ENCODE results near the gene SHISA8.

SHISA8 gene

GRCh38 chr22:41915035-41915785 is at the start of gene SHISA8:
Gene SHISA8, minus strand, starts transcription at chr22:41915074. Its CDS starts 407 bp downstream, at chr22:41914667.
- peak; percentile 88 for DNase-seq (ENCODE audit: low spot score)
- TF ChIP-seq, protein P1, sequence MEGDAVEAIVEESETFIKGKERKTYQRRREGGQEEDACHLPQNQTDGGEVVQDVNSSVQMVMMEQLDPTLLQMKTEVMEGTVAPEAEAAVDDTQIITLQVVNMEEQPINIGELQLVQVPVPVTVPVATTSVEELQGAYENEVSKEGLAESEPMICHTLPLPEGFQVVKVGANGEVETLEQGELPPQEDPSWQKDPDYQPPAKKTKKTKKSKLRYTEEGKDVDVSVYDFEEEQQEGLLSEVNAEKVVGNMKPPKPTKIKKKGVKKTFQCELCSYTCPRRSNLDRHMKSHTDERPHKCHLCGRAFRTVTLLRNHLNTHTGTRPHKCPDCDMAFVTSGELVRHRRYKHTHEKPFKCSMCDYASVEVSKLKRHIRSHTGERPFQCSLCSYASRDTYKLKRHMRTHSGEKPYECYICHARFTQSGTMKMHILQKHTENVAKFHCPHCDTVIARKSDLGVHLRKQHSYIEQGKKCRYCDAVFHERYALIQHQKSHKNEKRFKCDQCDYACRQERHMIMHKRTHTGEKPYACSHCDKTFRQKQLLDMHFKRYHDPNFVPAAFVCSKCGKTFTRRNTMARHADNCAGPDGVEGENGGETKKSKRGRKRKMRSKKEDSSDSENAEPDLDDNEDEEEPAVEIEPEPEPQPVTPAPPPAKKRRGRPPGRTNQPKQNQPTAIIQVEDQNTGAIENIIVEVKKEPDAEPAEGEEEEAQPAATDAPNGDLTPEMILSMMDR (IDR thresholded peaks at IDR 0.05; ENCODE audit: extremely low read depth, missing control alignments) = no peak

GRCh38 chr22:41964112-41964491 is 49.2 kb upstream of the SHISA8 start:
- TF ChIP-seq, protein P1 (IDR thresholded peaks at IDR 0.05; ENCODE audit: extremely low read depth, missing control alignments) = no peak
- no peak for DNase-seq (ENCODE audit: low spot score)

- TF ChIP-seq, protein P1 (IDR thresholded peaks at IDR 0.05; ENCODE audit: extremely low read depth, missing control alignments) = no peak
- no peak for DNase-seq (ENCODE audit: low spot score)
Measured at GRCh38 chr22:41963453-41964111, 48.7 kb upstream of the SHISA8 start.

DNA sequence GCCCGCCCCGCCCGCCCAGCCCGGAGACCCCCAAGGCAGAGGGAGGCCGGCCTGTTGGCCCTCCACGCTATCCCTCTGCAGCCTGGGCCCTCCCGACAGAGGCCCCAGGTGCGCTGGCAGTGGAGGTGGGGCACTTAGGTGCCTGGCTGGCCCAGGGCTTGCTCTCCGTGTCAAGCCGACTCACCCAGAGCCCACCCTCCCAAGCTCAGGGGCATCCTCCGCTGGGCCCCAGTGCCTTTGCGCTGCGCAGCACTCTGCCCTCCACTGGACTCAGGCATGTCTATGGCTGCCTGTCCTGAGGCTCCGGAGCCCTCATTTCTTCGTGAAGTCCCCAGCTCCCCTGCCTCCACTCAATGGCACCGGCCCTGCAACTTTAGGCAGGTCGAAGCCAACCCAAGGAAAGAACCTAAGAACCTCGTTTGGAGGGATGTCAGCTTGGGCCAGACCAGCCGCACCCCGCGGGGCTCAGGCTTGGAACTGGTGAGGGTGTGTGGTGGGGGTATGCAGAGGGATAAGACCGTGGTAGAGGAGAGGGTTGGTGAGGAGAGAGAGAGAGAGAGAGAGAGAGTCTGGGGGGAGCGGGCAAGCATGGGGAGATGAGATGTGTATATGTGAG is 43.2 kb upstream of the SHISA8 start:
- no peak for DNase-seq (ENCODE audit: low spot score)

DNA sequence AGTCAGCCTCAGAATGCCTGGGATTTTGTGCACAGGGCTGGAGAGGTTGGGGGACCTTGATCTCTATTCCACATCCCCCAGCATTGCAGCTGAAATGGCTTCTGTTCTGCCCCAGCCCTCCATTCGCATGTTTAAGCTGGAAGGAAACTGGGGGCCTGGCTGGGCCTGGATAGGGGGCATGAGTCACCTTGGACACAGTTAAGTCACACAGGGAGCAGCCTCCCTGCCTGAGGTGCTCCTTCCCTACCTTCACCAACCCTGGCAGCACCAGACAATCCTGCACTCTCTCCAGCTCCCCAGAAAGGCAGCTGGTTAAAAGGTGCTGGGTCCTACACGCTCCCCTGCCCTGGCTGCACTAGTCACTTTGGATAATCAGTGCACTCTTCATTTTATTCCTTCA is 37.8 kb upstream of the SHISA8 start:
- TF ChIP-seq, protein P1 (IDR thresholded peaks at IDR 0.05; ENCODE audit: extremely low read depth, missing control alignments) = no peak

More for the DNA sequence above, 43.2 kb upstream of the SHISA8 start:
- TF ChIP-seq, protein P1 (IDR thresholded peaks at IDR 0.05; ENCODE audit: extremely low read depth, missing control alignments) = no peak

GRCh38 chr22:41951898-41952474 is 37.1 kb upstream of the SHISA8 start, which contains the start of gene SMIM45:
Gene SMIM45, plus strand, starts transcription at chr22:41952150.
- DNase-seq (ENCODE audit: low spot score) = no peak
- TF ChIP-seq, protein P1 (IDR thresholded peaks at IDR 0.05; ENCODE audit: extremely low read depth, missing control alignments) = no peak

More for the DNA sequence above, 37.8 kb upstream of the SHISA8 start:
- no peak for DNase-seq (ENCODE audit: low spot score)

Measured in GM20000 (cell line).